GM12892 (cell line): ENCODE data around the gene TJP2.

Experiments used
- POLR2A ChIP-seq: IDR thresholded peaks from 2 replicates; pipeline ENCODE4 v1.6.1; 2011; ENCODE audit warnings: low read depth, low read length, control low read depth
- POLR2AphosphoS5 ChIP-seq: IDR thresholded peaks from 2 replicates; pipeline ENCODE4 v1.6.1; 2011; ENCODE audit warnings: low read depth, low read length, control low read depth
- TAF1 ChIP-seq: IDR thresholded peaks from 2 replicates; pipeline ENCODE4 v1.6.1; 2011; ENCODE audit warnings: low read depth, mild to moderate bottlenecking, control low read depth, low read length, borderline replicate concordance

DNA sequence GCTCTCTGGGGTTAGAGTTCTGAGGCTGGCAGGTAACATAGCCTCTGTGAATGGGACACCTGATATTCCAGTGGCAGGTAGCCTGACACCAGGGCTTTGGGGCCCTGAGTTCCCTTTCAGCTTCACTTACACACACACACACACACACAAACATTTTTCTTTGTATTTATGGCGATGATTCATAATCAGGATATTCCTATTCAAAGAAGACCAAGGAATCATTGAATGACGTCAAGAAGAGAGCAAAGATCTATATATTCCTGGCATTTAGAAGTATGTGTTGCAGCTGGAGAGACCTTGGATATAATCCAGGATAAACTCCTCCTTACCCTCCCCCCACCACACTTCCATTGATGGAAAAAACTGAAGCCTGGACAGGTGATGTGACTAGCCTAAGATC lies 143.0 kb downstream of the TJP2 start:
- TF ChIP-seq POLR2AphosphoS5 (no peak), POLR2A (no peak), TAF1 (no peak)
